ENCODE measurements around the gene EMSY.

Gene EMSY

DNA sequence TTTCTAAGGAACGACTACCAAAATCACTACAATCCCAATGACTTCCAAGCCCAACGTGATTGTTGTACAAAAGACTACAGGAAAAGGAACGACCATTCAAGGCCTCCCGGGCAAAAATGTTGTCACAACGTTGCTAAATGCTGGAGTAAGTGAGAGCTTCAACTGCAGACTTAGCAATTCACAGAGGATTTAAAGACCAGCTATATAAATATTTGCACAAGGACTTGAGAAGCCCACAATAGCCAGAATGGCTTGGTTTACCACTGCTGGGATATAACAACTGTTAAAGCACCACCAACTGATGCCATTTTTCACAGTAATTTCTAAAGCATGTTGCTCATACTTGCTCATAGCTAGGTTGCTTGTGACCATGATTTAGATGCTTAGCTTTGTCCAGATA, 78.3 kb downstream of the EMSY start:
- no peak for DNase-seq (ENCODE audit: low read depth)

DNA sequence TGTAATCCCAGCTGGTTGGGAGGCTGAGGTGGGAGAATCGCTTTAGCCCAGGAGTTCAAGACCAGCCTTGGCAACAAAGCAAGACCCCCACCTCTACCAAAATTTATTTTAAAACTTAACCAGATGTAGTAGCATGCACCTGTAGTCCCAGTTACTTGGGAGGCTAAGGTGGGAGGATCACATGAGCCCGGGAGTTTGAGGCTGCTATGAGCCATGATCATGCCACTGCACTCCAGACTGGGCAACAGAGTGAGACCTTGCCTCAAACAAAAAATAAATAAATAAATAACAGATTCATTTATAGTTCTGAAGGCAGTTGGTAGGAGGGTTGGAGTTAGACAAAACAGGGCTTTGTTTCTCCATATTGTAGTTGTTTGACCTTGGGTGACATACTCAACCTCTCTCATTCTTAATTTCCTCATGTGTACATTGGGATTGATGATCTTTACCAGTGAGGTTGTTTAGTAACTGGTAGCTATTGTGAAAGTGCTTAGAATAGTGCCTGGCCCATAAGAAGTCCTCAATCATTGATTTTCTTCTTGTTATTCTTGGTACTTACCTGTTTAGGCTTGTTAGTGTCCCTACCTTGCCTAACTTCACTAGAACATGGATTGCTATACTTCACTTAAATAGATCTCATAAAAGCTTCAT, 79.1 kb downstream of the EMSY start:
- DNase-seq (ENCODE audit: low read depth), result no peak

DNA sequence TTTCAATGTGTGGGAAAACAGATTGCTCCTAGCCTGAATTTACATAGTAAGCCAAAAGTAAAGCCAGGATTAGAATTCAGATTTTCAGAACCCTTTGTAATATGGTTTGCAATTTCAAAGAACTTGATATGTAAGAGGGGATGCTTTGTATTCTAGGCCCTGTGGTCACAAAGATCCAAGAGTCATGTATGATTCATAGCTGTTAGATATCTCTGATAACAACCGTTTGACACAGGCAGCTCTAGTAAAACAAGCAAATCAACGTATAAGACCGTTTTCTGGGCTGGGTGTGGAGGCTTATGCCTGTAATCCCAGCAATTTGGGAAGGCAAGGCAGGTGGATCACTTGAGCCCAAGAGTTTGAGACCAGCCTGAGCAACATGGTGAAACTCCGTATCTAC, 79.6 kb downstream of the EMSY start:
- no peak for DNase-seq (ENCODE audit: low read depth)

DNA sequence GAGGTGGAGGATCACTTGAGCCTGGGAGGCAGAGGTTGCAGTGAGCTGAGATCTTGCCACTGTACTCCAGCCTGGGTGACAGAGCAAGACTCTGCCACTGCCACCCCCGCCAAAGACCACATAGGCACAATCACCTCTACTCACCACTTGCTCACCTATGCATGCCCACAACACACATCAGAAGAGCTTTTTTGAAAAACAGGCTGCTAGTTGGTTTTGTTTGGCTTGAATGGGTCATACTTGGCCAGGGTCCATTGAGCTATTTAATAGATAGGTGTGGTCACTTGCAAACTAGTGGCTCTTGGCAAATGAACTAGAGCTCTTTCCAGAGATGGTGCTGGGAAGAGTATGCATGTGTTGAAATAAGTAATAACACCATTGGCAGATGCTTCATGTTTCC, 80.1 kb downstream of the EMSY start:
- DNase-seq (ENCODE audit: low read depth), result no peak

DNA sequence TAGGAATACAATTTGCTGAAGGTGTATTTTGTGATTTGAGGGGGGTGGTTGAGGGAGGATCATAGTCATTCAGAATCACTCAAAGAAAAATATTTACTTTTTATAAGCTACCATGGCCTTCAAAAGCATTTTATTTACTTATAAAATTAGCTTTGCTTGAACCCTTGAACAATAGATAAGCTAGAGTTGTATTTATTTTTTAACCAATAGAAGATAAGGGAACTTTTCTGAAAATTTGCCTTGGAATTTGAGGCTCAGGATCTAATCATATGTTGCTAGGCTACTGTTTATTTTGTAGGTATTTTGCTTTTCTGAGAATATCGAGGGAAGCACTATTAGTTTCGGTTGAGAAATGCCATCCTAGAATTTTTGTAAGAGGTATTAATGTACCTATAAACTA, 82.1 kb downstream of the EMSY start:
- no peak for DNase-seq (ENCODE audit: low read depth)

DNA sequence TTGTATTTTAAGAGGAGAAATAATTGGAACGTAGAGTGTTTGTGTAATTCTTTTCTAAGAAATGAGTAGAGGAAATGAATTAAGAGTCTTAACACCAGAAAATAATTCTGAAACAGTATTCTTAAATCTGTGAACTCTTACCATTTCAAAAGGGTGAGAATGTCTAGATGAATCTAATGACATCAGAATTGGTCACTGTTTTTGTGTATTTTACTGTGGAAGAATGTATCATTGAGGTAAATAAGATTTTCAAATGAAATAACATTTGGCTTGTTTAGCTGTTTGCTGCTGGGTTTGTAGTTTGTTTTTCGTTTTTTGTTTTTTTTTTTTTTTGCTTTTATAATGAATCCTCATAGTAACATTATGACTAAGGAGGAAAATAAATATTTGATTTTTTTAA, 97.6 kb downstream of the EMSY start:
- no peak for DNase-seq (ENCODE audit: low read depth)

DNA sequence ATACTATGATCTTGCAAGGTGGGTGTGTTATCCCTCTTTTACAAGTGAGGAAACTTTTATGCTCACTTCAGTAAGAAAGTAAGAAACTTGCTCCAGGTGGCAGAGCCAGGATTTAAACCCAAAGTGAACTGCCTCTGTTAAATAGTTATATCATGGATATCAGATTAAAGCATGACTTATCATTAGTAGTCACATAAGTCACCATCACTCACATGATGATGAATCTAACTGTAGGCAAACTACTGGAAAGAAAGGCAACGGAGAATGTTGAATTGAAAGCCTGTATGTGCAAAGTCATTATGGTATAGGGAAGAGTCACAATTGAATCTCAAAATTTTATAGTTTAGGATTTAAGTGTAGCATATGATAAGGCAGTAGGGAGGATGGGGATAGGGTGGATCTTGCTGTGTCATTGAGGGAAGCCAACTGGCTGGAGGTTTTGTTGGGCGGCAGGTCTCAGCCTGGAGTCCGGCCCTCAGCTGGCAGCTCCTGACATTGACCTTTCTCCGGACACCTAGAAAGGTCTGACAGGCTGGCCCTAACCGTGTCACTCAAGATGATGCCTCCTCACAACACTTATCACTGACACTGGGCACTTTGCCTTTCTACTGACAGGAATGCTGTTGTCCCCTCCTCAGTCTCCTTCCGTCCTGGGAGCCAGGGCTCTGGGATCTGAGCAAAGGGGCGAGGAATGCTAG, 98.3 kb downstream of the EMSY start:
- no peak for DNase-seq (ENCODE audit: low read depth)

DNA sequence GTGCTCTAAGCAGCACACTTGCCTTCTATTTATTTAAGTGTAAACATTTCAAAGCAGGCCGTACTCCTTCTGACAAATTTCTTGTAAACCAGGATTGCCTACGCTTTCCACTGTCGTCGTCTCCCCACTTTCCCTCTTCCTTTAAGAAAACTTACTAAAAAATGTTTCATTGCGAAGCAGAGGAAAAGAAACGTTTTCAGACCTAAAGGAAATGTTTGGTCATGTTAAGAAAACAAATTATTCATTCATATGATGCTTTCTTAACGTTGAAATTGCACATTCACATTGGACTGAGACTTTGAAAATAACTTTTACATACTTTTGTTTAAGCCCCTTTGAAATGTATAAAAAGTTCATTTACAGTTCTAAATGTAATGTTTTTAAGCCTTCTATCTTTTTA, 106.0 kb downstream of the EMSY start:
- no peak for DNase-seq (ENCODE audit: low read depth)

DNA sequence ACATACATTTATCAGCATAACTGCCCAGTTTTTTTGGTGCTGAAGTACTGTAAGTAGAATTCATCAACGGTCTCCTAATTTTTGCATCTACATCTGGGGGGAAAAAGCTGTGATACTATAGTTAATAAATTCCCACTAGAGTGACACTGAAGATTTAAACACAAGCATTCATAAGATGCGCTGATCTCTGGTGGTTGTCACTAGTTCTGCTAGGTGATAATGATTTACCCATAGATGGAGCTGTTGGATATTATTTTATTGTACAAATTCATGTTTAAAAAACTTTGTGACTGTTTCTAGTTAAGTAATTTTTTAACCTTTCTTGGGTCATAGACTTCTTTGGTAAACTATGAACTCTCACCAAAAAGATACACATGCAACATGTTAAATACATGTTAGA, 106.6 kb downstream of the EMSY start:
- no peak for DNase-seq (ENCODE audit: low read depth)

DNA sequence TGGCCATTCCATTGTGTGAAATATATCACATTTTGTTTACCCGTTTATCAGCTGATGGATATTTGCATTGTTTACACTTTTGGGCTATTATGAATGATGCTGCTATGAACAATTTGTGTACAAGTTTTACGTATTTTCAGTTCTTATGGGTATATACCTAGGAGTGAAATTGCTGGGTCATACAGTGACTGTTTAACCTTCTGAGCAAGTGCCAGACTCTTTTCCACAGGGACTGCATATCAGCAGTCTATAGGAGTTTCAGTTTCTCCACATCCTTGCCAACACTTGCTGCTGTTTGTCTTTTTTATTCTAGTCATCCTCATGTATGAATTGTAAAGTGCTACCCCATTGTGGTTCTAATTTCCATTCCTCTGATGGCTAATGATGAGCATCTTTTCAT, 108.2 kb downstream of the EMSY start:
- no peak for DNase-seq (ENCODE audit: low read depth)

DNA sequence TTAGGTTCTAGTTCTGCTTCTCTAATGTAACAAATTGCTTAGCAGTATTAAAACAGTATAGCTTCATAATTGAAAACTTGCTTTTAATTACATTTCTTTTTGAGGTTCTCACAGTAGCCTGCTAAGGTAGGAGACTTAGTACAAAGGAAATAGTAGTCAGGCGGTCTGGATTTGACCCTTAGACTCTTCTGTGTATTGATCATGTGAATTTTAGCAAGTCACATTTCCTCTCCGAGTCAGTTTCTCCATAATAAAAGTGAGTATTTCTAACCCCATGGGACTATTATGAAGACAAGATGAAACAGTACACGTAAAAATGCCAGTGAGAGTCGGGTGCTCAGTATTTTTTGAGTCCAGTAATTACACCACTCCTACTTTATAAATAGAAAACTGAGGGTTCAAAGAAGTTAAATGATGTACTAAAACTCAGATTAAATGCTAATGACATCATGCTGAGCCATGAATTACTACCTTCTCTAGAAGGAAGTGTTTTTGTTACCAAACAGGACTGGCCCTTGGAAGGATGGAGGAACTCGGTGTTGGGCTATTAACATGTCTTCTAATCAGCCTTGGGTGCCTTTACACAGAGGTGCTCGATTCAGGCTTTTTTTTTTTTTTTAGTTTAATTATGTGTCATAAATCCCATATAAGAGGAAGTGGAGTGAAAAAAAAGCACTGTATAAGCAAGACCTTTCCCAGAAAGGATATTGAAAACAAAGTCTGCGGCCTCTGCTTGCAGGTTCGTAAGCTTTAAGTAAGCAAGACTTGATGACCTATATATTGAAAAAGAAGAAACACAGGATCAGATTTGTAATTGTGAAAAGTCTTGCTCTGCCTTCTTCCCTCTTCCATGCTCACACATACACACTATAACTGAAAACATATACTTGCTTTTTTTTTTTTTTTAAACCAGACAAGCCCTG, 109.0 kb downstream of the EMSY start:
- DNase-seq (ENCODE audit: low read depth), result no peak

DNA sequence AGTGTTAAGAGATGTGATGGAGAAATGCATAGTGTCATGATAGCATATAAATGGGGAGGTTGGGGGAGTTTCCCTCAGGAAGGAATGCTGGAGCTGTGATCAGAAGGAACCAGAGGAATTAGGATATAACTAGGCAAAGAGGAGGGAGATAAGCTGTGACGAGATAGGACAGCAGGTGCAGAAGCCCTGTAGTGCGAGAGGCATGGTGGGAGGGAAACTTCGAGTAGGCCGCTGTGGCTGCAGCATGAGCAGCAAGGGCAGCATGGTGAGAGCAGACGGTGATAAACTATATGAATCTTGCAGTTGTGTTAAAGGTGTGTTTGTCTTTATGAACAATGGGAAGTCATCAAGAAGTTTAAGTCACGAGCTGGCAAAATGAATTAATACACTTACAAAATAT, 109.9 kb downstream of the EMSY start:
- DNase-seq (ENCODE audit: low read depth), result no peak

DNA sequence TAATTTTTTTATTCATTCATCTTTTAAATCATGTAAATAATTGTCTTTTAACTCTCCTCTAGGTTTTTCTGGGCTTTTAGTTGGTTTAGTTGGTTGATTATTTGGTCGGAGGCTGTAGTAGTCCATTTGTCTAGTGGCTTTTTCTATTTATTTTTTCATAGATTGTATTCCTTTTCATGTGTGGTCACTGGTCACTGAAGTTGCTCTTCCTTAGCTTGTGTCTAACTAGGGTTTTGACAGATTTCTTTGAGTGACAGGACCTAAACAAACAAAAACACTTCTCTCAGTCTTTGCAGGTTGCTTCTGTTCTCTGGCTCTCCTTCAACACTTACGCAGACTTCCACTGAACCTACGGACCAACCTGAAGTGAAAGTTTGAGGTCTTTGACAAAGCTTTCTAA, 112.6 kb downstream of the EMSY start:
- no peak for DNase-seq (ENCODE audit: low read depth)

DNA sequence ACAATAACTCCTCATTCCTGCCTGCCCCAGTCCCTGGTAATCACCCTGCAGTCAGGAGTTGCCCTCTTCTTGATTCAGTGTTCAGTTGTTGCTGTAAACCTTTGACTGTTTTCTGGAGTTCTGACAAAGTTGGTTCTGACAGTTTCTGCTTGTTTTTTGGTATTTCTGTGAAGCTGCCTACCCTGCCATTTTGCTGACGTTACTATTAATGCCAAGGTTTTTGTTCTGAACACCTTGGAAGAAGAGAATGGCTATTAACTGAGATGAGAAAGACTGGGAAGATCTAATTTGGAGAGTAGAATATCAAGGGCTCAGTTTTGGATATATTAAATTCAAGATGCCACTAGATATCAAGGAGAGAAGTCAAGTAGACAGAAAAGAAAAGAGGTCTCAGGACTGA, 113.7 kb downstream of the EMSY start:
- DNase-seq (ENCODE audit: low read depth), result no peak

DNA sequence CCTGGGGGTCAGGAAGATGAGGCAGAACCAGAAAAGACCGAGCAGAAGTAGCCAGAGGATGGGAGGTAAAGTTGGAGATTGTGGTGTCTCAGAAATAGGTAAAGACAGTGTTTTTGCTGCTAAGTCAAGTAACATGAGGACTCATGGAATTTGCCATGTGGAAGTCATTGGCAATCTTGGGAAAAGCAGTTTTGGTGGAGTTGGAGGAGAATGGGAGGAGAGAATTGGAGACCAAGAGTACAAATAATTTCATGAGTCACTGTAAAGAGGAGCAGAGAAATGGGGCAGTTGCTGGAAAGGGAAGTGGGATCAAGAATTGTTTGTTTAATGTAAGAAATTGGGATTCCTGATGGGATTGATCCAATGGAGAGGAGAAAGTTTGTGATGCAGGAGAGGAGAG, 114.1 kb downstream of the EMSY start:
- no peak for DNase-seq (ENCODE audit: low read depth)

DNA sequence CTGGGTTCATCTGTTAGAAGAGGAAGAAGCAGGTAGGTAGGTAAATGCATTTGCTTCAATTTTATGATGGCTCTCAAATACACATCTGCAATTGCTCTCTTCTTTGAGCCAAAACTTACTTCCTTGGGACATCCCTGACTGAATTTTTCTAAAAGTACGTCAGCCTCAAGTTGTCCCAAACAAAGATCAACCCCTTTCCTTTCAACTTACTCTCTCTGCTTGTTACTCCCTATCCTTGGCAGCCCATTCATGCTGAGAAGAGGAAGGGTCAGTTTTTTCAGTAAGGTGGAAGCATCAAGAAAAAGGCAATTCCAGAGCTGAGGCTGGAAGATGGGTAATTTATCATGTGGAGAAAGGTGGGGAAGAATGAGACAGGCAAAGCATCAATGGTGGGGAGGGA, 114.5 kb downstream of the EMSY start:
- DNase-seq (ENCODE audit: low read depth), result no peak

DNA sequence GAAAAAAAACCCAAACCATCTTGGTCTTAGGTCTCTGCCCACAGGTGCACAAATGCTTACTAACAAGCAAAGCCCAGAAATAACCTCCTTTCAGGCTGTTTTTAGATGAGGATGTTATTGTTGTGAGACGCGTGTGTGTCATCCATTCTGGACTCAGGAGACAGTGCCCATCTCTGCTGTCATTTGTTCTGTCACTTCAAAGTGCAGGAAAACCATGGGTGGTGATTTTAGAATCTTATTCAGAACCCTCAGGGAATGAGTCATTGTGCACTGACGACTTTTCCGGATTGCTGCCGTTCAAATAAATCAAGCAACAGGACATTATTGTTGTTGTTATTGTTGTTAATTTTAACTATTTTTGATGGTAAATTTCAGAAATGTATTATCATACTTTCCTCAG, 115.4 kb downstream of the EMSY start:
- no peak for DNase-seq (ENCODE audit: low read depth)

DNA sequence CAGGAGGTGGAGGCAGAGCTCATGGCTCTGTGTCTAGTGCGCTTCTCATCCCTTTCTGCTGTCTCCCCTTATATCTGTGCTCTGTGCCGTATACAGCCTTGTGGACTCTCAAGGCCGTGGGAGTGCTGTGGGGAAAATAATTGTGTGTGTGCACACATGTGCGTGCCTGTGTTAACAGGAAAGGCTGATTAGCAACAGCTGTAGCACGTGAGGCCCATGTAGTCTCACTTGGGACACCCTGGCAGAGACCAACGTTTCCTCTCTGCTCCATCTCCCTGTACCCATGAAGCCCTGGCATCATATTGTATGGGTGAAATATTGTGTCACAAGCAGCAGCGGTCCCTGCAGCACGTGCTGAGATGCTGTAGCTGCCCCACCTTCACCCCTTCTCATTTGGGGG, 116.4 kb downstream of the EMSY start:
- DNase-seq (ENCODE audit: low read depth), result no peak

DNA sequence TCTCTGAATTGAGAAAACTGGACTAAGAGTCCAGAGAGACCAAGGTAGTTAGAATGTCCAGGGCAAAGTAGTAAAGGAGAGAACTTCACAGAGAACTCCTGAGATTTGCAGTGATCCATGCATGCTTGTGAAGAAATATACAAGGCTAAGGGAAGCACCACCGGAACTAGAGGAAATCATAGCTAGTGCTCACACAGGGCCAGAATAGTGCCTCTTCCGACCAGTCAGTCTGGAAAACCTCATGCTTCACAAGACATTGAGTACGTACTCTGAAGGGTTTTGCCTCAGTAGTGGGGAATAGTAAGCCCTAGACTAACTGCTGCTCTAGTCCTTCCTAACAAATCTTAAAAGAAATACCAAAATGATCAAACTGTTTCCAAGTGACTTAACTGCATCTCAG, 117.7 kb downstream of the EMSY start:
- DNase-seq (ENCODE audit: low read depth), result no peak

DNA sequence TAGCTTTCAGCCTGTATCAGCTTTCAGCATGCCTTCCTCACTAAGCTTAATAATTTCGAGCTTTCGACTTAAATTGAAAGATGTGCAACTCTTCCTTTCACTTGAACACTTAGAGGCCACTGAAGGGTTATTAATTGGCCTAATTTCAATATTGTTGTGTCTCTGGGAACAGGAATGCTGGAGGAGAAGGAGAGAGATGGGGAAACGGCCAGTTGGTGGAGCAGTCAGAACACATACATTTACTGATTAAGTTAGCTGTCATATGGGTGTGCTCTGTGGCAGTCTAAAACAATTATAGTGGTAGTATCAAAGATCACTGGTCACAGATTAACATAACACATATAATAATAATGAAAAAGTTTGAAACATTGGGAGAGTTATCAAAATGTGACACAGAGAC, 119.5 kb downstream of the EMSY start:
- DNase-seq (ENCODE audit: low read depth), result no peak

DNA sequence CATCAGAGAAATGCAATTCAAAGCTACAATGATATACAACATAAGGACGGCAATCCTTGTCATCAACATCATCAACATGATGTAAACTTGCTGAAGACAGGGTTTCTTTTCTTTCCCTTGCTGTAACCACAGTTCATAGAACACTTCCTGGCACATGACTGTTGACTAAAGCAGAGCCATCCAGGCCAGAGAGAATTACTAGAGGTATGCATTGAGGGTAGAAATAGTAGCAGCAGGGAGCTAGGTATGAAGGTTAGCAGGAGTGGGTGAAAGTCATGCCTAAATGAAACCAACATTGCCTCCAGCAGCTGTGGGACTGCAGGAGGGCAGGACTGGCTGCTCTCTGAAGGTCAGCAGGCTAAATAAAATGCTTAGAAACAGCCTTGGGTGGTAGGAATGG, 122.0 kb downstream of the EMSY start:
- DNase-seq (ENCODE audit: low read depth), result no peak

DNA sequence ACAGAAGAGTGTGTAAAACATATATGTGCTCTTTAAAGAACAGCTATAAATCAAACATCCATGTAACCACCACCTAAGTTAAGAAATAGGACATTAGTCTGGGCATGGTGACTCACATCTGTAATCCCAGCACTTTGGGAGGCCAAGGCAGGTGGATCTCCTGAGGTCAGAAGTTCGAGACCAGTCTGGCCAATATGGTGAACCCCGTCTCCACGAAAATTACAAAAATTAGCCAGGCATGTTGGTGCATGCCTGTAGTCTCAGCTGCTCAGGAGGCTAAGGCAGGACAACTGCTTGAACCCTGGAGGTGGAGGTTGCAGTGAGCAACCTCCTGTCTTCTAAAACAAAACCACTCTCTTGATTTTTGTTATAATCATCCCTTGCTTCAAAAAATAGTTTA, 122.4 kb downstream of the EMSY start:
- no peak for DNase-seq (ENCODE audit: low read depth)

DNA sequence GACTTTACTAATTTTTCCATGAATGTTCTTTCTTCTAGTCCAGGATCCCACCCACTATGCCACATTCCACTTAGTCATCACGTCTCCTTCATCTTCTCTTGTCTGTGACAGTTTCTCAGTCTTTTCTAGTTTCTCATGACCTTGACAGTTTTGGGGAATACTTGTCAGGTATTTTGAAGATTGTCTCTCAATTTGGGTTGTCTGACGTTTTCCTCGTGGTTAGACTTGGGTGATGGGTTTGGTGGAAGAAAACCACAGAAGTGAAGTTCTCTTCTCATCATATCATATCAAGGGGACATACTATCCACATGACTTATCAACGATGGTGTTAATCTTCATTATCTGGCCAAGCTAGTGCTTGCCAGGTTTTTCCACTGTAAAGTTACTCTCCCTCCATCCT, 123.3 kb downstream of the EMSY start:
- DNase-seq (ENCODE audit: low read depth), result no peak
